K562 (cell line): ENCODE measurements around the gene SNUPN. TPM values are rescaled to one million over a fixed set of nuclear protein-coding genes. Genes with fewer than 3 reads are reported as not detected.
A peak's percentile ranks its signal among the peaks of the same experiment; 100 is the strongest.

Experiments
- ATAC-seq: fragments of 200-7000 bp; cut with Tn5 transposase; 3 replicates; pipeline ENCODE4 v1.9.1; 2020; ENCODE audit warnings: moderate library complexity
- BruUV-seq: library from RNA; stranded (reverse); fragments of 400-500 nt; replicated peaks from 2 replicates; lab custom pipeline; 2021; lab: Mats Ljungman, UMichigan
- CTCF ChIA-PET: fragments of 300-600 bp; formaldehyde crosslinking; extraction: SDS; loops from one replicate; lab custom pipeline; 2021; ENCODE audit warnings: low intra/inter-chr PET ratio; lab: Yijun Ruan, JAX
- POLR2A ChIA-PET: fragments of 300-600, 350-650 bp; sonication (Branson Sonifier 250); formaldehyde crosslinking; extraction: SDS; loops from one replicate; lab custom pipeline; 2021; ENCODE audit warnings: antibody characterized with exemption, inconsistent platforms; lab: Yijun Ruan, JAX
- DNase-seq, 4 experiments: peaks; one replicate each; pipeline versions ENCODE4 v3.0.0 to v3.0.0-alpha.2; 2011 to 2018; ENCODE audit warnings: low spot score in 3 of 4, mixed read lengths in 3 of 4; ENCODE audit errors: extremely low read depth in 1 of 4
- FAIRE-seq: peaks from 2 replicates; lab custom pipeline; 2011; peaks lifted over from hg19 to GRCh38; lab: Jason Lieb, UNC
- H2AFZ ChIP-seq: 2 replicates; pipeline ENCODE4 v1.6.0; 2011; ENCODE audit warnings: low read depth, low read length, control low read depth, inconsistent platforms
- H3K27ac ChIP-seq: fragments of 200-600 bp; 3 replicates; pipeline ENCODE4 v1.8.0; 2011; ENCODE audit warnings: low read depth, mild to moderate bottlenecking, control low read depth, inconsistent platforms, low read length, moderate library complexity, mixed read lengths; ENCODE audit errors: extremely low read depth
- H3K27me3 ChIP-seq, 2 experiments: fragments of 300-600 bp in 1 of 2; 2 replicates in 1 of 2; 3 replicates in 1 of 2; pipeline versions ENCODE4 v1.6.0 to v1.8.0; 2011; ENCODE audit warnings: inconsistent platforms in 2 of 2, low read length in 2 of 2, mild to moderate bottlenecking in 1 of 2, mixed read lengths in 1 of 2, moderate library complexity in 1 of 2; ENCODE audit not compliant: control insufficient read depth in 2 of 2, insufficient read depth in 2 of 2
- H3K36me3 ChIP-seq: fragments of 300-600 bp; 3 replicates; pipeline ENCODE4 v1.8.0; 2011; ENCODE audit warnings: mild to moderate bottlenecking, low read length, inconsistent platforms; ENCODE audit not compliant: control insufficient read depth, insufficient read depth
- H3K4me1 ChIP-seq, 2 experiments: fragments of 200-600 bp in 1 of 2; replicated peaks in 1 of 2; 2 replicates in 1 of 2; 3 replicates in 1 of 2; pipeline versions ENCODE4 v1.5.1 to v1.8.0; 2011; ENCODE audit warnings: inconsistent platforms in 2 of 2, low read length in 2 of 2, mild to moderate bottlenecking in 1 of 2, mixed read lengths in 1 of 2, moderate library complexity in 1 of 2; ENCODE audit not compliant: control insufficient read depth in 2 of 2, insufficient read depth in 2 of 2
- H3K4me2 ChIP-seq: 2 replicates; pipeline ENCODE4 v1.6.1; 2011; ENCODE audit warnings: low read length, control low read depth, inconsistent platforms, mixed read lengths; ENCODE audit not compliant: insufficient read depth
- H3K4me3 ChIP-seq: fragments of 200-600 bp; sonication (generic), shearing (Covaris generic); 2 replicates; pipeline ENCODE4 v1.5.1; 2016; ENCODE audit warnings: control low read depth, inconsistent platforms
- H3K79me2 ChIP-seq: fragments of 200-600 bp; 3 replicates; pipeline ENCODE4 v1.8.0; 2011; ENCODE audit warnings: low read length, inconsistent platforms; ENCODE audit not compliant: control insufficient read depth, insufficient read depth
- H3K9ac ChIP-seq, 2 experiments: 2 replicates each; pipeline versions ENCODE4 v1.6.0 to v1.6.1; 2011; ENCODE audit warnings: low read depth in 2 of 2, low read length in 2 of 2, control low read depth in 1 of 2, inconsistent platforms in 1 of 2, mild to moderate bottlenecking in 1 of 2, mixed read lengths in 1 of 2; ENCODE audit not compliant: insufficient read depth in 1 of 2
- H3K9me1 ChIP-seq: one replicate; pipeline ENCODE4 v1.6.0; 2011; ENCODE audit warnings: inconsistent platforms, mild to moderate bottlenecking, low read length, moderate library complexity; ENCODE audit not compliant: control insufficient read depth, insufficient read depth
- H3K9me3 ChIP-seq: replicated peaks from 2 replicates; pipeline ENCODE4 v1.5.1; 2011; ENCODE audit warnings: low read depth, low read length, inconsistent platforms; ENCODE audit not compliant: control insufficient read depth, insufficient read depth
- H4K20me1 ChIP-seq: replicated peaks from 2 replicates; pipeline ENCODE4 v1.6.1; 2011; ENCODE audit warnings: low read length, inconsistent platforms, mixed read lengths; ENCODE audit not compliant: control insufficient read depth, insufficient read depth
- GTF2A2 ChIP-seq: IDR thresholded peaks from 2 replicates; pipeline ENCODE4 v1.6.1; 2016; ENCODE audit warnings: mild to moderate bottlenecking, missing genetic modification characterization, missing compliant biosample characterization
- MEF2D ChIP-seq: conservative IDR thresholded peaks from 2 replicates; pipeline ENCODE4 v1.6.1; 2016; ENCODE audit warnings: low read depth, missing genetic modification characterization, missing compliant biosample characterization
- PRDM10 ChIP-seq: fragments of 450-650 bp; IDR thresholded peaks from 2 replicates; pipeline ENCODE4 v1.6.1; 2018; ENCODE audit not compliant: partially characterized antibody
- THAP12 ChIP-seq: fragments of 250-450 bp; sonication (Bioruptor Pico); IDR thresholded peaks from 2 replicates; pipeline ENCODE4 v1.9.0; 2021; ENCODE audit warnings: mild to moderate bottlenecking, inconsistent platforms
- ZNF77 ChIP-seq: fragments of 250-450 bp; sonication (Bioruptor Pico); IDR thresholded peaks from 2 replicates; pipeline ENCODE4 v1.5.0; 2020
- WGBS: fragments of 100-300 bp; shearing (Covaris generic); methylation state at CpG from one replicate; pipeline ENCODE4 v1.1.6; 2016; ENCODE audit warnings: low coverage, mixed read lengths; ENCODE audit not compliant: insufficient coverage; ENCODE audit errors: missing lambda C conversion rate; 5-methylcytosine and 5-hydroxymethylcytosine counted together
- in situ Hi-C: fragments of 300-500 bp; cut with MboI; formaldehyde crosslinking; loops from 4 replicates; pipeline ENCODE4 v1.15.0; 2018; ENCODE audit warnings: inconsistent platforms, mixed read lengths
- intact Hi-C: fragments of 100-400 bp; cut with micrococcal nuclease; formaldehyde crosslinking; loops from 2 replicates; pipeline ENCODE4 v1.14.2; 2022
- polyA plus RNA-seq, 8 experiments: library from polyadenylated mRNA; depleted of rRNA in 4 of 8; stranded (reverse) in 5 of 8; unstranded in 3 of 8; fragments of >200 nt; fragmentation: Nextera tagmentation in 2 of 8; fragmentation: Illumina TruSeq in 1 of 8; extraction: Ambion mirVana in 2 of 8; extraction: Trizol in 1 of 8; gene quantifications; 2 replicates each; pipeline versions ENCODE4 v1.2.1 to v1.2.3, GENCODE V29; 2011 to 2014; ENCODE audit warnings: inconsistent platforms in 1 of 8, missing spikeins in 1 of 8
- total RNA-seq, 7 experiments: library from RNA; depleted of rRNA in 6 of 7; stranded (reverse); fragments of >200 nt in 6 of 7; fragmentation: Illumina TruSeq in 2 of 7; extraction: Trizol in 2 of 7; gene quantifications; 2 replicates each; pipeline versions ENCODE4 v1.2.1 to v1.2.3, GENCODE V29; 2011 to 2021; ENCODE audit warnings: low replicate concordance in 1 of 7
- TF ChIP-seq, protein P1 (sequence below), 3 experiments: fragments of 200-800 bp in 1 of 3; sonication (Bioruptor generic) in 1 of 3; sonication (generic) in 1 of 3; formaldehyde crosslinking in 1 of 3; IDR thresholded peaks; 2 replicates each; pipeline versions ENCODE4 v1.6.1 to v1.8.0; 2016 to 2022; ENCODE audit warnings: mild to moderate bottlenecking in 2 of 3, missing compliant biosample characterization in 2 of 3, missing genetic modification characterization in 2 of 3, missing genetic modification reagents in 1 of 3
- TF ChIP-seq, protein P2 (sequence below): sonication (generic); formaldehyde crosslinking; IDR thresholded peaks from 2 replicates; pipeline ENCODE4 v1.8.0; 2022; ENCODE audit warnings: mild to moderate bottlenecking, missing genetic modification reagents

Gene SNUPN
- total and polyA plus RNA-seq, 9 of the 15 experiments (the other 6 are each of a cell fraction or from before 2014, with no cell fraction given) = 32.2 to 78.3 (median 40.0) TPM

GRCh38 chr15:75578173-75578947 lies 47.2 kb downstream of the SNUPN start:
- Histone ChIP-seq H3K4me3 (peak overlapping the region; percentile 96), H3K9me3 (no peaks in the 10 kb centered on the region), H3K9ac (peak overlapping the region; percentile 93 to 99), H3K79me2 (peaks cover 43% of the 10 kb centered on the region), H3K27ac (peak overlapping the region; percentile 95), H3K4me1 (peaks cover 17 to 19% of the 10 kb centered on the region in 2 experiments; a peak in 4 of 5 replicates), H3K9me1 (peaks cover 5% of the 10 kb centered on the region), H3K27me3 (no peaks in the 10 kb centered on the region), H3K4me2 (peak overlapping the region; percentile 73), H4K20me1 (no peaks in the 10 kb centered on the region), H2AFZ (peak overlapping the region; percentile 90), H3K36me3 (0 out of 3 replicates have a peak, but pooled peaks cover 5% of the 10 kb centered on the region)
- BruUV-seq = no TSS peak
- DNase-seq (peak; percentile 46 to 71 (median 60)), FAIRE-seq (no peak), ATAC-seq (peak; percentile 74)
- CTCF ChIA-PET = no interaction called here
- intact Hi-C loops (loop anchor here (5.0 kb wide), 2 partner anchors 49 to 126 kb away; partner anchors contain the start of genes SIN3A and SNUPN), in situ Hi-C loops (no loop called here)
- POLR2A ChIA-PET = interaction anchor here (0.6 to 1.9 kb wide), 18 partner anchors 12 to 231 kb away, joined by 3 to 6 read pairs (median 4); partner anchors contain the start of genes IMP3, MAN2C1, NEIL1 and SIN3A
- under 1% methylated on average over 48 of the region's 77 CpGs for WGBS
- TF ChIP-seq GTF2A2 = peak; percentile 43; the same call in 1 of the 2 replicates
- peak; percentile 42; the same call in 1 of the 2 replicates for TF ChIP-seq THAP12 (CRISPR knock-in tag)
- no peak for TF ChIP-seq ZNF77 (CRISPR knock-in tag)
- TF ChIP-seq PRDM10 = peak; percentile 63
- TF ChIP-seq, protein P1, sequence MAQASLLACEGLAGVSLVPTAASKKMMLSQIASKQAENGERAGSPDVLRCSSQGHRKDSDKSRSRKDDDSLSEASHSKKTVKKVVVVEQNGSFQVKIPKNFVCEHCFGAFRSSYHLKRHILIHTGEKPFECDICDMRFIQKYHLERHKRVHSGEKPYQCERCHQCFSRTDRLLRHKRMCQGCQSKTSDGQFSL (CRISPR knock-in tag; IDR thresholded peaks at IDR 0.05) = 0 out of 2 replicates have a peak, but pooled peaks have one; percentile 35
- TF ChIP-seq, protein P1 (tag; IDR thresholded peaks at IDR 0.05) = no peak
- TF ChIP-seq MEF2D = no peak
- TF ChIP-seq, protein P2, sequence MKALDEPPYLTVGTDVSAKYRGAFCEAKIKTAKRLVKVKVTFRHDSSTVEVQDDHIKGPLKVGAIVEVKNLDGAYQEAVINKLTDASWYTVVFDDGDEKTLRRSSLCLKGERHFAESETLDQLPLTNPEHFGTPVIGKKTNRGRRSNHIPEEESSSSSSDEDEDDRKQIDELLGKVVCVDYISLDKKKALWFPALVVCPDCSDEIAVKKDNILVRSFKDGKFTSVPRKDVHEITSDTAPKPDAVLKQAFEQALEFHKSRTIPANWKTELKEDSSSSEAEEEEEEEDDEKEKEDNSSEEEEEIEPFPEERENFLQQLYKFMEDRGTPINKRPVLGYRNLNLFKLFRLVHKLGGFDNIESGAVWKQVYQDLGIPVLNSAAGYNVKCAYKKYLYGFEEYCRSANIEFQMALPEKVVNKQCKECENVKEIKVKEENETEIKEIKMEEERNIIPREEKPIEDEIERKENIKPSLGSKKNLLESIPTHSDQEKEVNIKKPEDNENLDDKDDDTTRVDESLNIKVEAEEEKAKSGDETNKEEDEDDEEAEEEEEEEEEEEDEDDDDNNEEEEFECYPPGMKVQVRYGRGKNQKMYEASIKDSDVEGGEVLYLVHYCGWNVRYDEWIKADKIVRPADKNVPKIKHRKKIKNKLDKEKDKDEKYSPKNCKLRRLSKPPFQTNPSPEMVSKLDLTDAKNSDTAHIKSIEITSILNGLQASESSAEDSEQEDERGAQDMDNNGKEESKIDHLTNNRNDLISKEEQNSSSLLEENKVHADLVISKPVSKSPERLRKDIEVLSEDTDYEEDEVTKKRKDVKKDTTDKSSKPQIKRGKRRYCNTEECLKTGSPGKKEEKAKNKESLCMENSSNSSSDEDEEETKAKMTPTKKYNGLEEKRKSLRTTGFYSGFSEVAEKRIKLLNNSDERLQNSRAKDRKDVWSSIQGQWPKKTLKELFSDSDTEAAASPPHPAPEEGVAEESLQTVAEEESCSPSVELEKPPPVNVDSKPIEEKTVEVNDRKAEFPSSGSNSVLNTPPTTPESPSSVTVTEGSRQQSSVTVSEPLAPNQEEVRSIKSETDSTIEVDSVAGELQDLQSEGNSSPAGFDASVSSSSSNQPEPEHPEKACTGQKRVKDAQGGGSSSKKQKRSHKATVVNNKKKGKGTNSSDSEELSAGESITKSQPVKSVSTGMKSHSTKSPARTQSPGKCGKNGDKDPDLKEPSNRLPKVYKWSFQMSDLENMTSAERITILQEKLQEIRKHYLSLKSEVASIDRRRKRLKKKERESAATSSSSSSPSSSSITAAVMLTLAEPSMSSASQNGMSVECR (CRISPR knock-in tag) = peak; percentile 37; the same call in 1 of the 2 replicates
